Ascending aorta (tissue), 2 donors: ENCODE results near the gene RECQL5. TPM values are rescaled to one million over a fixed set of nuclear protein-coding genes. Genes with fewer than 3 reads are reported as not detected.
"Not testable (repeated sequence)": the region's sequence is repeated elsewhere in the genome, so short reads cannot be mapped to it uniquely, and the experiment has no call there.

ENCODE experiments used
- DNase-seq, 2 donors: peaks; one replicate each; pipeline ENCODE4 v3.0.0-alpha.2; 2019; ENCODE audit warnings: low spot score in 2 of 2
- H3K27ac ChIP-seq, 2 donors: fragments of 200-600 bp; sonication (generic); one replicate each; pipeline ENCODE4 v1.5.1; 2016 to 2017; ENCODE audit warnings: mild to moderate bottlenecking in 1 of 2
- H3K27me3 ChIP-seq: fragments of 200-600 bp; sonication (generic); one replicate; pipeline ENCODE4 v1.5.1; 2017
- H3K36me3 ChIP-seq, 2 donors: fragments of 200-600 bp; sonication (generic); one replicate each; pipeline ENCODE4 v1.5.1; 2016
- H3K4me1 ChIP-seq, 2 donors: fragments of 200-600 bp; sonication (generic); one replicate each; pipeline ENCODE4 v1.5.1; 2016 to 2017; ENCODE audit warnings: mild to moderate bottlenecking in 1 of 2
- H3K4me3 ChIP-seq, 2 donors: fragments of 200-600 bp; sonication (generic); one replicate each; pipeline ENCODE4 v1.5.1; 2016 to 2017; ENCODE audit warnings: mild to moderate bottlenecking in 1 of 2
- H3K9me3 ChIP-seq, 2 donors: fragments of 200-600 bp; sonication (generic); one replicate each; pipeline ENCODE4 v1.5.1; 2016
- intact Hi-C: fragments of 100-400 bp; cut with DNase I; formaldehyde crosslinking; loops from one replicate; pipeline ENCODE4 v1.15.1; 2023
- total RNA-seq: library from RNA; depleted of rRNA; stranded (reverse); fragments of >200 nt; gene quantifications from one replicate; pipeline ENCODE4 v1.1.0, GENCODE V29; 2016
- TF ChIP-seq, protein P1 (sequence below), 3 experiments: fragments of 200-600 bp in 2 of 3; fragments of 450-650 bp in 1 of 3; sonication (generic) in 2 of 3; IDR thresholded peaks; one replicate each; pipeline ENCODE4 v1.5.1; 2016 to 2019; ENCODE audit warnings: antibody characterized with exemption in 3 of 3, mild to moderate bottlenecking in 1 of 3, moderate library complexity in 1 of 3

The RECQL5 gene
- total RNA-seq, 1 donor from 2014 or later, result 7.6 TPM

DNA sequence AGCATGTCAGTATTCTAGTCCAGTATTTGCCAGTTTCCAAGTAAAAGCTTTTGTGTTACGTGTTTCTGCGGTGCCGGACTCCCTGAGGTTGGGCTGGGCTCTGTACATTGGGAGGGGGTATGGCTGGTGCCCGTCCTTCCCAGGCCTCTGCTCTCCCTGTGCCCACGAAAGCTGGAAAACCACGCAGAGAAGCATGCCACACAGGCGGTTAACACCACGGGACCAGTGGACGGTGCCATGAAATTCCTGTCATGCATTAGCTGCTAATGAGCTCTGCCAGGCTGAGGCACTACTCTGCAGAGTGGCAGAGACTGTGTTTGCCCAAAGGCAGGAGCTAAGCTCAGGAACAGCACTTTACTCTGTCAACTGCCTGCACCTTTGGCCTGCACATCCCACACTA lies 25.6 kb downstream of the RECQL5 start:
- H3K36me3 ChIP-seq, result peaks cover 3 to 5% of the 10 kb centered on the region in 2 donors
- H3K27ac ChIP-seq, result no peak overlapping the region
- H3K4me3 ChIP-seq, result no peak overlapping the region
- H3K27me3 ChIP-seq, result no peaks in the 10 kb centered on the region
- DNase-seq, result no peak
- H3K9me3 ChIP-seq, result no peaks in the 10 kb centered on the region
- intact Hi-C loops, result no loop called here
- no peaks in the 10 kb centered on the region for H3K4me1 ChIP-seq
- TF ChIP-seq, protein P1, sequence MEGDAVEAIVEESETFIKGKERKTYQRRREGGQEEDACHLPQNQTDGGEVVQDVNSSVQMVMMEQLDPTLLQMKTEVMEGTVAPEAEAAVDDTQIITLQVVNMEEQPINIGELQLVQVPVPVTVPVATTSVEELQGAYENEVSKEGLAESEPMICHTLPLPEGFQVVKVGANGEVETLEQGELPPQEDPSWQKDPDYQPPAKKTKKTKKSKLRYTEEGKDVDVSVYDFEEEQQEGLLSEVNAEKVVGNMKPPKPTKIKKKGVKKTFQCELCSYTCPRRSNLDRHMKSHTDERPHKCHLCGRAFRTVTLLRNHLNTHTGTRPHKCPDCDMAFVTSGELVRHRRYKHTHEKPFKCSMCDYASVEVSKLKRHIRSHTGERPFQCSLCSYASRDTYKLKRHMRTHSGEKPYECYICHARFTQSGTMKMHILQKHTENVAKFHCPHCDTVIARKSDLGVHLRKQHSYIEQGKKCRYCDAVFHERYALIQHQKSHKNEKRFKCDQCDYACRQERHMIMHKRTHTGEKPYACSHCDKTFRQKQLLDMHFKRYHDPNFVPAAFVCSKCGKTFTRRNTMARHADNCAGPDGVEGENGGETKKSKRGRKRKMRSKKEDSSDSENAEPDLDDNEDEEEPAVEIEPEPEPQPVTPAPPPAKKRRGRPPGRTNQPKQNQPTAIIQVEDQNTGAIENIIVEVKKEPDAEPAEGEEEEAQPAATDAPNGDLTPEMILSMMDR (IDR thresholded peaks at IDR 0.05), result no peak

DNA sequence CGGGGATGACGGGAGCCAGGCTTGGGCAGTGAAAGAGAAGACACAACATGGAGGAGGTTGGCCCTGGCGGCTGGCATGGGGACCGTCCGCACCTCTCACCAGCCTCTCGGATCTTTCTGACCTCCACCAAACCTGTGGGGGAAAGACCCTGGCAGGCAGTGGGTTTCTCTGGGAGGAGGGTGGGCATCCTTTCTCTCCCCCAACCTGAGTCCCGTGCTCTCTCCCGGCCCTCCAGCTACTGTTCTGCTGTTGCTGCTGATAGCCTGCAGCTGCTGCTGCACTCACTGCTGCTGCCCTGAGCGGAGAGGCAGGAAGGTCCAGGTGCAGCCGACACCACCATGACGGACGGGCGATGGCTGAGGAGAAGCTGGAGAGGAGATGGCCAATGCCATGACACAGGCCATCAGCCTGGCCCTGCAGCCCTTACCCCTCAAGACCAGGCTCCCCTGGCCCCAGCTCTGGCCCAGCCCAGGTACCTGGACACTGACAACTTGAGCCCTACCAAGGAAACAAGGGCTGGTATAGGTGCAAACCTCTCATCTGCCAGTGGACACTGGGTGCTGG lies 26.3 kb downstream of the RECQL5 start:
- intact Hi-C loops, result no loop called here

DNA sequence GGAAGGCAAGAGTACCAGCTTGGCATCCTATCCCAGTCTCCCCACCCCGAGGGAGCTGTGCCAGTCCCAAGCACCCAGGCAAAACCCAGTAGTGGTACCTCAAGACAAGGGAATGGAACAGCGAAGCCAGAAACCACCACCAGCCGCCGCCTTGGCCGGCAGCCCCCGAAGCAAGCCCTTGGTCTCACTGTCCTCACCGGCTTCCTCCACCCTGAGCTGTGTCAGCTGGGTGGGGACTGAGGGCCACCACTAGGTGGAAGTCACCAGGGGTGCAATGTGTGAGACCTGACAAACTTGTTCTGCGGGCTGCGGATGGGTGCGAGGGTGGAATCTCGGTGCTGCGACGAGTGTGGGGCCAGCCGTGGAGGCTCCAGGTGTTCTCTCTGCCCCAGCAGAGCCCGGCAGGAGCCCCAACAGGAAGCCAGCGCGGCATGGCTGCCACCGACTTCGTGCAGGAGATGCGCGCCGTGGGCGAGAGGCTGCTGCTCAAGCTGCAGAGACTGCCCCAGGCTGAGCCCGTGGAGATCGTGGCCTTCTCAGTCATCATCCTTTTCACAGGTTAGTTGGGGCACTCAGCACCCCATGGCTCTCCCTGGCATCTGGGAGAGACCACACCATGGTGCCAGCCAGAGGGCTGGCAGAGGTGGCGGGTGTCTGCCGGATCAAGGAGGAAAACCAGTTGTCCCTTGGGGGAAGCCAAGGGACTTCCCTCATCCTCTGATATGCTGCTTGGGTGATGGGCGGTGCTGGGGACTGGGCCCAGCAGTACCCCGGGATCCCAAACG lies 27.0 kb downstream of the RECQL5 start:
- no peaks in the 10 kb centered on the region for H3K4me1 ChIP-seq
- no peak overlapping the region for H3K27ac ChIP-seq
- intact Hi-C loops, result no loop called here
- peaks cover 3 to 5% of the 10 kb centered on the region in 2 donors for H3K36me3 ChIP-seq
- TF ChIP-seq, protein P1 (IDR thresholded peaks at IDR 0.05), result no peak
- H3K9me3 ChIP-seq, result no peaks in the 10 kb centered on the region
- no peak for DNase-seq
- no peak overlapping the region for H3K4me3 ChIP-seq
- H3K27me3 ChIP-seq, result no peaks in the 10 kb centered on the region

More for the DNA sequence above, 26.3 kb downstream of the RECQL5 start:
- Histone ChIP-seq H3K9me3 (no peaks in the 10 kb centered on the region), H3K27ac (no peak overlapping the region), H3K36me3 (peaks cover 3 to 5% of the 10 kb centered on the region in 2 donors), H3K27me3 (no peaks in the 10 kb centered on the region), H3K4me3 (no peak overlapping the region), H3K4me1 (no peaks in the 10 kb centered on the region)
- no peak for DNase-seq
- TF ChIP-seq, protein P1 (IDR thresholded peaks at IDR 0.05), result no peak

DNA sequence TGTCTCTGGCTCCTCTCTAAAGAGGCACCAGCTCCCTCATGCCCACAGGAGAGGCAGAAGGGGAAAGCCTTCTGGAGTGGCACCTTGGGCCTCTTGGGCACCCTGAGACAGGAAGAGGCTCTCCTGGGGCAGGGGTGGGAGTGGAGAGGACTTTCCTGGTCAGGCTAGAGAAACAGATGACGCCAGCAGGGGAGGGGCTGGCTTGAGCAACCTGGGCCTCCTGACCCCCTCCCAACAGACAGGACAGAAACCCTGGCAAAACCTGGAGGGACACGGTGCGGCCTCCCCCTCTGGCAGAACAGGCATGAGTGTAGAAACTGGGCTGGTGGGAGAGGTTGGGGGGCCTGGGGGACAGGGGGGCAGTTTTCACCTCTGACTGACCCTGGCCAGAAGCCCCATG lies 27.6 kb downstream of the RECQL5 start:
- TF ChIP-seq, protein P1 (IDR thresholded peaks at IDR 0.05), result no peak
- H3K4me1 ChIP-seq, result peaks cover 0 to 2% of the 10 kb centered on the region in 2 donors
- H3K9me3 ChIP-seq, result no peaks in the 10 kb centered on the region
- H3K27me3 ChIP-seq, result no peaks in the 10 kb centered on the region
- H3K4me3 ChIP-seq, result no peak overlapping the region
- no peak for DNase-seq
- H3K27ac ChIP-seq, result no peak overlapping the region
- intact Hi-C loops, result no loop called here
- peaks cover 3 to 5% of the 10 kb centered on the region in 2 donors for H3K36me3 ChIP-seq

DNA sequence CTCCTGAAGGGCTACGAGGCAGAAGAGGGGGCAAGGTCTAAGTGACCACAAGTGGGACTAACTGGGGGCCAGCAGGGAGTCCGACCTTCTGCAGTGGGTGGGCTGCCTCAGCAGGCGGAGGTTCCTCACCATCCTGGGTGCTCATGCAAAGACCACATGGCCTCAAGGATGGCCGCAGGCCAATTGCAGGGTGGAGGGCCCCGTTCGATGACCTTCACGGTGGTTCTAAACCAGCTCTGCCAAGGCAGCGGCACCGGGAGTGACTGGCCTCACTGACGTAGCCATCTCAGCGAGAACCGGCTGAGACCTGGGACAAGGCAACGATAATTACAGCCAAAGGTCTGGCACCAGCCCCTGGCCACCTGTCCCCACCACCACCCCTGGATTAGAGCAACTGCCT lies 28.1 kb downstream of the RECQL5 start:
- Histone ChIP-seq H3K36me3 (peaks cover 2 to 3% of the 10 kb centered on the region in 2 donors), H3K9me3 (no peaks in the 10 kb centered on the region), H3K4me3 (no peak overlapping the region), H3K27me3 (no peaks in the 10 kb centered on the region), H3K4me1 (peaks cover 3 to 6% of the 10 kb centered on the region in 2 donors), H3K27ac (no peak overlapping the region)
- intact Hi-C loops, result no loop called here
- TF ChIP-seq, protein P1 (IDR thresholded peaks at IDR 0.05), result no peak
- no peak for DNase-seq

DNA sequence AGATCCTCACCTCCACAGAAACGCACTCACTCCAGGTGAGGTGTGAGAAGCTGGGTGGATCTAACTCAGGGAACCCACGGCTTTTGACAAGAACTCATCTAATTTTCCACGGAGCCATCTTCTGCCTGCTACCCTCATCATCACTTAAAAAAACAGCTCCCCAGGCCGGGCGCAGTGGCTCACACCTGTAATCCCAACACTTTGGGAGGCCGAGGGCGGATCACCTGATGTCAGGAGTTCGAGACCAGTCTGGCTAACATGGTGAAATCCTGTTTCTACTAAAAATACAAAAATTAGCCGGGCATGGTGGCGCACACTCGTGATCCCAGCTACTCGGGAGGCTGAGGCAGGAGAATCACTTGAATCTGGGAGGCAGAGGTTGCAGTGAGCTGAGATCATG lies 28.9 kb downstream of the RECQL5 start:
- H3K9me3 ChIP-seq, H3K36me3 ChIP-seq, DNase-seq, H3K27me3 ChIP-seq, H3K4me3 ChIP-seq, intact Hi-C loops, H3K27ac ChIP-seq: not testable (repeated sequence)
- H3K4me1 ChIP-seq, result peaks cover 11 to 15% of the 10 kb centered on the region in 2 donors
